NOMO-1 treated with DMSO at 0.1 percent for 48 hours (cell line): Measurements from ENCODE around the gene ENG.

Experiments
- DNase-seq: peaks from one replicate; lab custom pipeline; 2025; ENCODE audit not compliant: unreplicated experiment; lab: John Stamatoyannopoulos, UW

Gene ENG

DNA sequence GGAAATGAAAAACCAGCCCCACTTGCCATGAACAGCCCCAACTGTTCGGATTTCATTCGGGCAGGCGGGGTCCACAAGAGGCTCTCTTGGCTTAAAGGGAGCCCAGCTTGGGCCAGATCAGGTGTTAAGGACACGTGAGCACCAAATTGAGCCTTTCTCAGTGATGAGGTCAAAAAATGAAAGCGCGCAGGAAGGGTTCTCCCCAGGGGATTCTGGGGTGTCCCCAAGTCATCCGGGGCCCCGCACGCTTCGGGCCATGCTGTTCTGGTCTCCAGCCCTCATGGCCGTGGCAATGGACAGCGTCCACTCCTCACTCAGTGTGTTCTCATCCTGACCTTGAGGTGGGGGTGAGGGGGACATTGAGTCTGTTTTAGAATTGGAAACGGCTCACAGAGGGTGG, 12.1 kb upstream of the ENG start:
- no peak for DNase-seq

DNA sequence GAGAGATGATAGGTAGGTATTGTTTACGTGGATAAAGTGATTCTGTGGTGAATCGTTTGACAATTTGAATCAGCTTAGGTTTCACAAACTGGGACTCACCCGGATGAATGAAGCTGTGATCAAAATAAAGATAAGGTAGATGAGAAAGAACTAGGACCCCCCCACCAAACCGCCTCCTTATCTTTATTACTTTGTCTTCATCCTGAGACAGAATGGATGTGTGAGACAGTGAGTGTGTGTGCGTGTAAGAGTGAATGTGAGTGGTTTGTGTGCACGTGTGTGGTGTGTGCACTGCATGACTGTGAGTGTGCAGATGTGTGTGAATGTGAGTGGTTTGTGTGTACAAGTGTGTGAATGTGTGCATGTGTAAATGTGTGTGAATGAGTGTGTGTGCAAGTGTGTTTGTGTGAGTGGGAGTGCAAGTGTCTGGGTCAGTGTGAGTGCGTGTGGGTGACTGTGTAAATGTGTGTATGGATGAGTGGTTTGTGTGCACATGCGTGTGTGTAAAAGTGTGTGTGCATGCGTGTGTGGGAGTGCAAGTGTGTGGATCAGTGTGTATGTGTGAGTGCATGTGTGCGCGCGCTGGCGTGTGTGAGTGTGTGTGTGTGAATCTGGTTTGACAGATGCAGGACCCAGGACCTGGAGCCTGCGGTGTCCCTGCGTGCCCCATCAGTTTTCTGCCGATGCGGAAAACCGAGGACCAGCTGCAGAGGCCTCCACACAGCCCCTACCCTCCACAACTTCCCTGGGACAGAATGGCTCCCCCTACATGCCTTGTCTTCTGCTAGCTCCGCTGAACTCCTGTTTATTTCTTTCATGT, 11.4 kb upstream of the ENG start:
- no peak for DNase-seq

DNA sequence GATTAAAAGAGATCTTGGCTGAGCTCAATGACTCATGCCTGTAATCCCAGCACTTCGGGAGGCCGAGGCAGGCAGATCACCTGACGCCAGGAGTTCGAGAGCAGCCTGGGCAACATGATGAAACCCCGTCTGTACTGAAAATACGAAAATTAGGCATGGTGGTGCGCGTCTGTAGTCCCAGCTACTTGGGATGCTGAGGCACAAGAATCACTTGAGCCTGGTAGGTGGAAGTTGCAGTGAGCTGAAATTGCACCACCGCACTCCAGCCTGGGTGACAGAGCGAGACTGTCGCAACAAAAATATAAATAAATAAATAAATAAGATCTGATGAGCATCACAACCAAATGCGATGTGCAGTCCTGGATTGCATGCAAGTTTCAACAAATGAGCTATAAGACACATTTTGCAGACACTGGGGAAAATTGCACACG, 8.7 kb upstream of the ENG start:
- no peak for DNase-seq

DNA sequence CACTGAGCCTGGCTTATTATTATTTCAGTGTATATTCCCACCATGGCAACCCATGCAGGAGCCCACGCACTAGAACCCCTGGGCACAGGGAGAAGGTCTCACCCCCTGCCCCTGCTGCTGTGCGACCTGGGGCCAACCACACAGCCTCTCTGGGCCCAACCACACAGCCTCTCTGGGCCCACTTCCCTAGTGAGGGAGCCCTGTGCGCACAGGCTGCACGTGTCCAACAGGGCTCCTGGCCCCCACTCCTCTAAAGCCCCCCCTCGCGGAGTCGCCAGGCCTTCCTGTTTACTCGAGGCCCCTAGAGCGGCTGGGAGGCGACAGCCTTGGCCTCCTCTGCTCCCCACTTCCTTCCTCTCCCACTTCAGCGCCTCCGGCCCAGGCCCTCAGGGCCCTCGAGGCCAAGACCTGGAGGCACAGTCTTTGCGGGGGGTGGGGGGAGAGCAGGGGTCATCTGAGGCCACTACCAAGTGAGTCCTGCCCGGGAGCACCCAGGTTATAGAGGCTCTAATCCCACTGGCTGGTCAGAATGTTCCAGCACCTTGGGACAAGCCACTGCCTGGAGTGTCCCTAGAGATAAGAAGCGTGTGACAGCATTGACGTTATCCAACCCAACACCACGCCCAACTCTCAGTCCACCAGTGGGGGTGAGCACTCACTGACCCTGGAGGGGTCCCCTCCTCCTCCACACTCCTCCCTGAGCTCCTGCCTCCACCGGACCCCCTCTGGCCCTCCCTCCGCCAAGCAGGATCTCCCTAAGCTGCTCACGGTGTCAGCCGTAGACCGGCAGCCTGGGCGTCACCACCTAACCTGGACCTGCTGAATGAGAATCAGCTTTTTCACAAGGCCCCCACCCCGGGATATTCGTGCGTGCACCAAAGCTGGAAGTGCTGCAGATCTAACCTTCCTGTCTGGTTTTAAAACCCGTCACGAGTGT, 7.9 kb upstream of the ENG start:
- DNase-seq = peak; percentile 84

DNA sequence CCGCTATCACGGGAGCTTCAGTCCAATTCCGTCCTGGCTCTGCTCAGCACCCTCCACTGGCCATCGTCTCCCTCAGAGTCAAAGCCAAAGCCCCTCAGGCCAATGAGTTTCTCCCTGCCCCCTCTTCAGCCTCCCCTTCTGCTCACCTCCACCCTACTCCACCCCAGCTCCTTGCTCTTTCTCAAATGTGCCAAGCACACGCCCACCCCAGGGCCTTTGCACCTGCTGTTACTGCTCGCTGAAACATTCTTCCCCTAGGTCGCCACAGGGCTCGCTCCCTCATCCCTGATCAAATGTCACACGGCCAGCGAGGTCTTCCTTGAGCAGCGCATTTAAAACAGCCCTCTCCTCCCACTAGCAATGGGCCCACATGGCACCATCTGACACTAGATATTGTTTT, 6.3 kb upstream of the ENG start:
- no peak for DNase-seq

DNA sequence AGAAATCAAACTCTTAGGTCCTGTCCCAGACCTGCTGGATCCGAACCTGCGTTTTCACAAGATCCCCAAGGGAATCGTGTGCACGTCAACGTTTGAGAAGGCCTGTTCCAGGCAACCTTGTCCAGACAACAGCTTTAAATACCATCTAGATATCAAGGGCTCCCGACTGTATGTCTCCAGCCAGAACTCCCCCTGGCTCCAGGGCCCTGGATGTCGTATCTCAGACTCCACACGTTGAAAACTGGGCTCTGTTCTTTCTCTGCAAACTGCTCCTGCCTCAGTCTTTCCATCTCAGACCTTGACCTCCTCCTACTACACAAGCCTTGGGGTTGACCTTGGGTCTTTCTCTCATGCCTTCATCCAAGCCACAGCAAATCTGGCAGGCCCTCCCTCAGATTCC, 5.8 kb upstream of the ENG start:
- DNase-seq = no peak

DNA sequence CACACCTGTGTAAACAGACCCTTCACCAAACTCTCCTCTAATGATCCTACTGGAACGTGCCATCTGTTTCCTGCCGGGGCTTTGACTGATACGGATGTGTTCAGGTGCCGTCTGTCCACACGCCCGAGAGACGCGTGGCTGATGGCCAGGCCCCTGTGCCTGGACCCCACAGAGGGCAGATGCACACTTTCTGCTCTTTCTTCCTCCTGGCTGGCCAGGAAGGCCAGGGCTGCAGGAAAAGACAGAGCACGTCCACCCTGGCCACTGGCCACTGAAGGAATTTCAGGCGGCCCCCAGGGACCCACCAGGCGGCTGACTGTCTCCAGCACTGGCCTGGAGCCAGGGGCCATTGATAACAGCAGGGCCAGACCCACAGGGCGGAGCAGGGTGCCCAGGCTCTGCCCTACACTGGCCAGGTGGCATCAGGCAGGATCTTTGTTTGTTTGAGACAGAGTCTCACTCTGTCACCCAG, 3.6 kb upstream of the ENG start:
- no peak for DNase-seq

DNA sequence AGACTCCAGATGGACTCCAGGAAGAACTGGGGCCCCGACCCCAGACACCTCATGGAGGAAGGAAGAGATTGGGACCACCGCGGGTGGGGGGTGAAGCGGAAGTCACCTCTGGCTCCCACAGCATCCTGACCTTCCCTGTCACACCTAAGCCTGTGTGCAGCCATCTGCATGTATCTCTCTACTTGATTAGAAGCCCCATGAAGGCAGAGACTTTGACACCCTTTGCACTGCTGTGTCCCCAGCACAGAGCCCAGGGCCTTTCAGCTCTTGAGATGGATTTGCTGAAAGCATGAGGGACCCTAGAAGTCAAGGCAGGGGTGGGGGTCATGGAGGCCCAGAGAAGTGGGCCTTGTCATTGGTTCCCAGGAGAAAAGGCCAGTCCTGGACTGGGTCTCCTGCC, 2.8 kb upstream of the ENG start:
- no peak for DNase-seq

DNA sequence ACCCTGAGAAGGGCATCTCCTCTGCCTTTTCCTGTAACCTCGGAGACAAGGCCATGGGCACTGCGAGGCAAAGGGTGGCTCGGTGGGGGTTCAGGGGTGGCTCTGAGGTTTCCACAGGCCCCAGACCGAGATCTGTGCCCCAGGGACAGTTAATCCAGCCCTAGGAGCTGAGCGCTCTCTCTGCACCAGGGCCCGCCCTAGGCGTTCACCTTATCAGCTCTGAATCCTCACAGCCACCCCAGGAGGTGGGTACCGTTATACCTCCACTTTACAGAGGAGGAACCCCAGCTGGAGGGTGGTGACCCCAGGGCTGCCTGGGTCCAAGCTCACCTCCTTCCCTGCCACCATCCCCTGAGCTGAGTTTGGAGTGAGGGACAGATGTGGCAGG, 2.3 kb upstream of the ENG start:
- DNase-seq = no peak

DNA sequence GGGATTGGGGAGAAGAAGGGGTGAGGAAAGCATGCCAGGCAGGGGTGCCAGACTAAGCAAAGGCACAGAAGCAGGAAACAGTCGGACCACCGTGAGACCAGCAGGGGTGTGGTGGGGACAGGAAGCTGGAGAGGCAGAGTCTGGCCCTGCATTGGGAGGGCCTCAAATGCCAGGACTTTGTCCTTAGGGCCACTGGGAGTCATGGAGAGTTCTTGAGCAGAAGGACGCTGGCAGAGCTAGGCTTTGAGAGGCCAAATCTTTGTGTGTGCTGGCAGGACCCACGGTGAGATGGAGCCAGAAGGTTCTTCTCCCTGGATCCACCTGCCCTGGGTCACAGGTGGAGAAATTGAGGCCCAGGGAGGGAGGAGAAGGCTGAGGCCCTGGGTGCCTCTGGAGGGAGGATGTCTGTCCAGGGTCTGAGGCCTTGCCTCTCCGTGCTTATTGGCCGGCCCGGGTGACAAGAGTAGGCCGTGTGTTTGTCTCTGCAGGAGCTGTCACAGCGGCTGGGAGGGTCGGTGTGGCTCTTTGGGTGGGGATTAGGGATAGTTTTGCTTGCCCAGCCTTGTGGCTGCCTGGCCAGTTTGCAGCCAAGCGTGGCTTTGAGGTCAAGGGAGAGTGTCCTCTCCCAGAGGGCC, 1.8 kb upstream of the ENG start:
- DNase-seq = no peak

DNA sequence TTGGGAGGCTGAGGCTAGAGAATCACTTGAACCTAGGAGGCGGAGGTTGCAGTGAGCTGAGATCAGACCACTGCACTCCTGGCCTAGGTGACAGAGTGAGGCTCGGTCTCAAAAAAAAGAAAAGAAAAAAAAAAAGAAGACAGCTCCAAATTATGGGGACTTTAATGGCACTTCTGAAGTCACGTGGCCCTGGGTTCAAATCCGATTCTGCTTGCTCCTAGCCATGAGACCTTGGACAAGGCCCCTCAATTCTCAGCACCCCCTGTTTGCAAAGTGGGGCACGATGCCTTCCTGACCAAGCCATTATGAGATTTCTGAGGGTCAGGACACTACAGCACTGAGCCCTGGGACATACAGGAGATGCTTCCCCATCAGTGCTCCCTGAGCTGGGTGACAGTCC, 1.1 kb upstream of the ENG start:
- no peak for DNase-seq

DNA sequence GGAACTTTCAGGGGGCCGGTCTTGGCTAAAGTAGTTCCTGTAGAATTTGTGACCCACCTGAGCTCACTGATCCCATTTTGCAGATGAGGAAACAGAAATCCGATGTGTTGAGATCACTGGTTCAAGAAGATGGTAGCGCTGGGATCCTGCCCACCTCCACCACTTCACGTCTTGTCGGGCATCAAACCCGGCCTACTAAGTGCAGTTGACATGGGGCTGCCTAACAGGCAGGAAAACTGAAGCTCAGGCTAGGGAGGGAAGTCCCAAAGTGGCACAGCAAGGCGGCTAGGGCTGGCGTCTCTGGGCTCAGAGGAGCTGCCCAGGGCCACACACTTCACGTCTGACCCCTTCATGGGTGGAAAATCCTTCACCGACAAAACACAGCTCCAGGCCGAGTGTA, 502 bp upstream of the ENG start:
- DNase-seq = no peak

DNA sequence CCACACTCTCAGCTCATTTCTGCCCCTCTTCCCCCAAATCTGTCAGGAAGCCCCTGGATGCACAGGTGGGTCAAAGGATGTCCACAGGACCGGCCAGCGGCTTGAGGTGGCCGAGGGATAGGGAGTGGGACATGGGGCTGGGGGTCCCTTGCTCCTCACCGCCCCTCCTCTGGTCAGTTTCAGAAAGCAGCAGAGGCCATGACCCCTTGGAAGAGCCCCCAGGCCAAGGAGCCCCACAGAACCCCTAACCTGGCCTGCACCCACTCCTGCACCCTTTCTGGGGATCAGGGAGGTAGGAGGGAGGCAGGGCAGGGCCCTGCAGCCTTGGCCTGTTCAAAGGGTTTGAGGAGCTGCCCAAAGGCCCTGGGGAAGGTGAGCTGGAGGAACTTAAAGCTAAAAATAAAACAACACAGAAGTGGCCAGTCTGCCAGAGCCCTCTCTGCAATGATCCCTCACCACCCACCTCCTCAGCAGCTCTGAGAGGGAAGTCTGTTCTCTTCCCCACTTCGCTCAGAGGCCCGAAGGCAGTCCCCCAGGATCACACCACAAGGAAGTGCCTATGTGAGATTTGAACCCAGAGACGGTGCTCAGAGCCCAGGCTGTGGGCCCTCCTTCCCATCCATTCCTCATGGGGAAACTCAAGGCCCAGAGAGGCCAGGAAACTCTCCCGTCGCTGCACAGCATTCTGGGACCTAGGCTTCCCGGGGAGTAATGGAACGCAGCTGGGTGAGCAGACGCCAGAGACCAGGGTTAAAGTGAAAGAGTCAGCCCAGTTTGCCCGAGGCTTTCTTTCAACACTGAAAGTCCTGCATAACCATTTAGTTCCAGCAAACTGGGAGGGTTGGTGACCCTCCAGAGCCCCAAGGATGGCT, 910 bp downstream of the ENG start:
- DNase-seq = no peak

DNA sequence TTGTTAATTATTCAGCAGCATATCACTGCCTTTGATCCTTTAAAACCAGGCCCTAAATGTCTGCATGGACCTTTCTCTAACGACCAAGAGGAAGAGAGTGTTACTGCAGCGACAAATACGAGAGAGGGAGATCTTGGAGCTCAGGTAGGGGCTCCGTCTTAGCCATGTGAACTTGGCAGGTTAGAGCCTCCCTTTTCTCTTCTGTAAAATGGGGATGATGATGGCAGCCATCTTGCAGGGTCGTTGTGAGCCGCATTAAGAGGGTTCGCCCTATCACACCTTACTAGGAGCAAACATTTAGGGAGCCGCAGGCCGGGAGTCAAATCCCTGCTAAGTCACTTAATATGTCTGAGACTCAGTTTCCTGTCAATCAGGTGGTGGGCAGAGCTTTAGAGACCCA, 1.6 kb downstream of the ENG start:
- DNase-seq = no peak

DNA sequence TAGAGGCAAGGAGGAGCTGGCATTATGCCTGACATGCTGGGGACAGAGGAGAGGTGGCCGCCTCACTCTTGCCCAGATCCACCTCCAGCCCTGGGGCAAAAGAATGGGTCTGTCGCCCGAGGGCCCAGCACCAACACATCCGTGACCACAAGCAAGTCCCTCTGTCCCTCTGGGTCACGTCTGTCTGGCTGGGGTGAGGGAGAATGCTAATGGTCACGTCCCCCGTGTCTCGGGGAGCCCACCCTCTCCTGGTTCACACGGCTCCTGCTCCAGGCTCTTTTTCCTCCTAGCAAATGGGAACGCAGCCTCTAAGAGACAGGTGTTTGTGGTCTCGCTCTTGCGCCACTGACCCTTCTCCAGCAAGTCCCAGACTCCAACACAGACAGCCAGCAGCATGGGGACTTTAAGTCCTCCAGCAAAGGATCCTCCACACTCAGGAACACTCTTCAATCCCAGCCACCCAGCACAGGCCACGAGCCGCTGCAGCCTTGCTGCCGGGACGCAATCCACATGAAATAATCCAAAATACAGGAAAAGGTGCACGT, 4.1 kb downstream of the ENG start:
- no peak for DNase-seq

DNA sequence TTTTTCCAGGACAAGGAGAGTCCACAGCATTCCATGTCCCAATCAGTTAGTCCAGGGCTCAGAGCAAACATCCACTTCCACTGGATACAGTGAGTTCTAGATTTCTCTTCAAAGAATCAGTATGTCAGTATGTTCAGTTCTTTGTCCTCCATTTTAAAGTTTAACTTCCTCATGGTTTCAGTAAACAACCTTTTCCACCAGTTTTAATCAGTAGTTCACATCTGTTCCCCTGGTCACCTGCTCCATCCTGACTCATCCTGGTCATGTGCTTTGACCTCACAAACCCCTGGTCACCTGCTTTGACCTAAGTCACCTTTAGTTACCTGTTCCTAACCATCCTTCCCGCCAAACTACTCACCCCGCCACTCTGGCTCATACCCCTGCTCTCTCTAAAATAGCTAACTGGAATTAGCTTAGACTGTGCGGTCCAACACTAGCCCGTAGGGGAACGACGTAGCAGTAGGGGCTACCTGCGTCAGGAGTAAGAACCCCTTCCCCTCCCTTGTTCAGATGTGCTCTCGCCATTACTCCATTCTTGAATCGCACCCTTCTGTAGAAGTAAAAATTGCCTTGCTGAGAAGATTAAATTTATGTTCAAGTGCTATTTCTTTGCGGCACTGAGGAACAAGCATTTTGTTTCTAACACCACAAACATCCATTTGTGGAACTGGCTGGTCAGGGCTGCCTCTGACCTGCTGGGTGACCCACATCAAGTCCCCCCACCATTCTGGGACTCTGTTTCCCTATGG, 5.5 kb downstream of the ENG start:
- DNase-seq = no peak

DNA sequence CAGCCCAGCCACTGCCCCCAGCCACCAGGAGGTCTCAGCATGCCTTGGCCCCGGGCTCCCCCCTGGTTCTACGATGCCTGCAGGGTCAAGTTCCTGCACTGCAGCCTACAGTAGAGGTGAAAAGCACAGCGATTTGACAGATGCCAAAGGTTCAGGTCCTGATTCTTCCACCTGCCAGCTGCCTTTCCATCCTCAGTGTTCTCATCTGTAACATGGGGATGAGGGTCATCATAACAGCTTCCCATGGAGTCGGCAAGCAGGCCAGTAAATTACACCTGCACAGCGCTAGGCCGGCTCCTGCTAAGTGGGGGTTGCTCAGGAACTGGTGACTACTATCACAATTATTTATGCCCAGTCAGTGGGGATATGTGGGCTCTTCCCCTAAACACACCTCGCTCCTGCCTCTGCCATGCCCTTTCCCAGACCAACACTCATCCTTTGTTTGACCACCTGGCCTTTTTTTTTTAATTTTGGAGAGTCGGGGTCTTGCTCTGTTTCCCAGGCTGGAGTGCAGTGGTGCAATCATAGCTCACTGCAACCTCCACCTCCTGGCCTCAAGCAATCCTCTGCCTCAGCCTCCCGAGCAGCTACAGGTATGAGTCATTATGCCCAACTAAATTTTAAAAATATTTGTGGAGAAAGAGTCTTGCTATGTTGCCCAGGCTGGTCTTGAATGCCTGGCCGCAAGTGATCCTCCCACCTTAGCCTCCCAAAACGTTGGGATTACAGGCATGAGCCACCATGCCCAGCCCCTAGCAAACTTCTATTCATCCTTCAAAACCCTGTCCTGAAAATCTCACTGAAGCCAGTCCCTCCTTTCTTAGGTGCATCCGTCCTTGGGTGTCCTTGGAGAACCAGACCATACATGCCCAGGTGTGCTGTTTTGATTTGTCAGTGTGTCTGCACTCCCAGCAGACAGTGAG, 6.4 kb downstream of the ENG start:
- no peak for DNase-seq

DNA sequence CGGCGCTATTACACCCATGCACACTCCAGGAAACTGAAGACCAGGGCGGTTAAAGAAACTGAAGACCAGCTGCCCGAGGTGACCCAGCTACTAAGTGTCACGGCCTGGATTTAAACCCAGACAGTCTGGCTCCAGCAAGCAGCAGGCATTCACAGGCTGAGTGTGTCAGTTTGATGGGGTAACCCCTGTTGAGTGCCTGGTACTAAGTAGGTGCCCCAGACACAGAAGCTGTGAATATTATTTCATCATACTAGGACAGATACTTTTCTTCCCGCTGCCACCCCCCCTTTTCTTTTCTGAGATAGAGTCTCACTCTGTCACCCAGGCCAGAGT, 7.3 kb downstream of the ENG start:
- DNase-seq = no peak
